Muscle layer of duodenum (tissue), 2 donors: Measurements from ENCODE around the gene UBXN11.

ENCODE experiments used
- H3K27ac ChIP-seq: one replicate; pipeline ENCODE4 v1.7.0; 2013; ENCODE audit warnings: mild to moderate bottlenecking, low read length
- H3K27me3 ChIP-seq: one replicate; pipeline ENCODE4 v1.7.0; 2013; ENCODE audit warnings: low read depth, mild to moderate bottlenecking, control low read depth, low read length
- H3K36me3 ChIP-seq, 2 donors: one replicate each; pipeline ENCODE4 v1.7.0; 2013; ENCODE audit warnings: low read length in 2 of 2, control low read depth in 1 of 2, mild to moderate bottlenecking in 1 of 2; ENCODE audit not compliant: insufficient read depth in 2 of 2, control insufficient read depth in 1 of 2
- H3K4me1 ChIP-seq, 2 donors: one replicate each; pipeline ENCODE4 v1.7.0; 2013; ENCODE audit warnings: low read length in 2 of 2, mild to moderate bottlenecking in 2 of 2, control low read depth in 1 of 2, moderate library complexity in 1 of 2; ENCODE audit not compliant: insufficient read depth in 2 of 2, control insufficient read depth in 1 of 2
- H3K4me3 ChIP-seq, 2 donors: one replicate each; pipeline ENCODE4 v1.7.0; 2013; ENCODE audit warnings: low read length in 2 of 2, low read depth in 1 of 2, mild to moderate bottlenecking in 1 of 2
- H3K9me3 ChIP-seq, 2 donors: one replicate each; pipeline ENCODE4 v1.7.0; 2013; ENCODE audit warnings: low read length in 2 of 2, control low read depth in 1 of 2, mild to moderate bottlenecking in 1 of 2; ENCODE audit not compliant: control insufficient read depth in 1 of 2
- donor health status: healthy.

UBXN11 gene

DNA sequence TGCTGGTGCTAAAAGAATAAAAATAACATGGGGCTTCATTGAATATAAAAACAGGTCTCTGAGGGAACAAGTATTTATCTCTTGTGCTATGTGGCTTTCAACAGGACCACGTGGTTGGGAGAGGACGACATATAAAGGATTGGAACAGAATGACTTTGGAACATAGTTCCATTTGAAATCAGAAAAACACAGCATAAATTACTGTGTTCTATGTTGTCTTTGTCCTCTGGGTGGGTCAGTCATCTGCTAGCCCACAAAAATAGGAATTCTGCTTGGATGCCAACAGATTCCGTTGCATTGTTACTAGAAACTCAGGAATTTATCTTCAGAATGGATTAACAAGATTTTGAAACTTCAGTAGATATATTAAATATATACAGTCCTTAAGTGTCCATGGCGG is 66.5 kb downstream of the UBXN11 start:
- Histone ChIP-seq H3K36me3 (no peaks in the 10 kb centered on the region), H3K27ac (no peak overlapping the region), H3K4me3 (no peak overlapping the region), H3K27me3 (no peaks in the 10 kb centered on the region), H3K4me1 (peaks cover 0 to 4% of the 10 kb centered on the region in 2 donors), H3K9me3 (no peaks in the 10 kb centered on the region)

DNA sequence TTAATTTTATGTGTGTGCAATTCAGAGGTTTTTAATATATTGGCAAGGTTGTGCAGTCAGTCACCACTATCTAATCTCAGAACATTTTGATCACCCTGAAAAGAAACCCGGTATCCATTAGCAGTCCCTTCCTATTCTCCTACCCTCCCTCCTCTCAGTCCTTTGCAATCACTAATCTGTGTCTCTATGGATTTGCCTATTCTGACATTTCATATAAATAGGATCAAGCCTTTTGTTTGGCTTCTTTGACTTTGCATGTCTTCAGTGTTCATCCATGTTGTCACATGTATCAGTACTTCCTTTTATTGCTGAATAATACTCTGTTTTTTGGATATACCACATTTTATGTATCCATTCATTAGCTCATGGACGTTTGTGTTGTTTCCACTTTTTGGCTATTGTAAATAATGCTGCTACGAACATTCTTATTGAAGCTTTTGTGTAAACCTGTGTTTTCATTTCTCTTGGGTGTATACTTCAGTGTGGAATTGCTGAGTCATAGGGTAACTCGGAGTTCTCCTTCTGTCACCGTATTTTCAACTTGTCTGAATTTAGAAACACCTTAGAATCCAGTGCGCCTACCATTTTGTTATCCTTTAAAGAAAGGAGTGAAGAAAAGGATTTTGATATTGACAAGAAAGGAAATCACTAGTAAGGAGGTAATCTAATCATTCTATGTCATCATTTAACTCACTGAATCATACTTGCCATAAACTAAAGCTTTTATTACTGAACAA is 69.0 kb downstream of the UBXN11 start:
- Histone ChIP-seq H3K4me3 (no peak overlapping the region), H3K27ac (no peak overlapping the region)

DNA sequence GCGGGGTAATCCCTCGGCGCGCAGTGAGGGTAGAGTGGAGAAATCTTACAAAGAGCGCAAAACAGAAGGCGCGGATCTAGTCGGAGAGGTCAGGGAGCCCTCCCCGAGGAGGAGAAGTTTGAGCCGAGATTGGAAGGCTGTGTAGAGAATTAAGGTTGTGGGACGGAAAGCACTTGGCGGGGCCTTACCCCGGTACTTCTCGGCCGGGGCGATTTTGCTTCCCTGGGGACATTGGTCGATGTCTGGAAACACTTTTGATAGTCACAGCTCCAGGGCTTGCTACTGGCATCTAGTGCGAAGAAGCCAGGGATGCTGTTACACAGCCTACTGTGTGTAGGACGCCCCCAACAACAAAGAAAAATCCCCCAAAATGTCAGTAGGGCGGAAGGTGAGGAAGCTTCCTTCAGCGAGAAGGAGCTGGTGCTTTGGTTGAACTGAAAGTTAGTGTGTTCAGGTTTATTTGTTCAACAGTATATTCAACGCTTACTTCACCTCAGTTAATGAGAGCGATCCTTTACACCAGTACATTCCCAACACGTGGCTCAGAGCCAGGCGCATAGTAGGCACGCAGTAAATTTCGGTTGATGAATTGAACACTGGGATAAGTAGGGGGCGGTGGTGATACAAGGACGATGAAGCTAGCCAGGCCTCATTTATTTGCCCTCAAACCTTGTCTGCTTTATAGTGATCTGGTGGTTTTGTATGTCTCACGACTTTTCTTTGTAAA is 71.6 kb downstream of the UBXN11 start:
- Histone ChIP-seq H3K4me3 (peak overlapping the region; percentile 79 to 89), H3K27ac (peak overlapping the region; percentile 93), H3K36me3 (no peaks in the 10 kb centered on the region), H3K9me3 (no peaks in the 10 kb centered on the region), H3K4me1 (peaks cover 4 to 5% of the 10 kb centered on the region in 2 donors), H3K27me3 (no peaks in the 10 kb centered on the region)

More for the DNA sequence above, 69.0 kb downstream of the UBXN11 start:
- H3K4me1 ChIP-seq, result peaks cover 4 to 5% of the 10 kb centered on the region in 2 donors
- H3K36me3 ChIP-seq, result no peaks in the 10 kb centered on the region
- H3K27me3 ChIP-seq, result no peaks in the 10 kb centered on the region
- H3K9me3 ChIP-seq, result no peaks in the 10 kb centered on the region

DNA sequence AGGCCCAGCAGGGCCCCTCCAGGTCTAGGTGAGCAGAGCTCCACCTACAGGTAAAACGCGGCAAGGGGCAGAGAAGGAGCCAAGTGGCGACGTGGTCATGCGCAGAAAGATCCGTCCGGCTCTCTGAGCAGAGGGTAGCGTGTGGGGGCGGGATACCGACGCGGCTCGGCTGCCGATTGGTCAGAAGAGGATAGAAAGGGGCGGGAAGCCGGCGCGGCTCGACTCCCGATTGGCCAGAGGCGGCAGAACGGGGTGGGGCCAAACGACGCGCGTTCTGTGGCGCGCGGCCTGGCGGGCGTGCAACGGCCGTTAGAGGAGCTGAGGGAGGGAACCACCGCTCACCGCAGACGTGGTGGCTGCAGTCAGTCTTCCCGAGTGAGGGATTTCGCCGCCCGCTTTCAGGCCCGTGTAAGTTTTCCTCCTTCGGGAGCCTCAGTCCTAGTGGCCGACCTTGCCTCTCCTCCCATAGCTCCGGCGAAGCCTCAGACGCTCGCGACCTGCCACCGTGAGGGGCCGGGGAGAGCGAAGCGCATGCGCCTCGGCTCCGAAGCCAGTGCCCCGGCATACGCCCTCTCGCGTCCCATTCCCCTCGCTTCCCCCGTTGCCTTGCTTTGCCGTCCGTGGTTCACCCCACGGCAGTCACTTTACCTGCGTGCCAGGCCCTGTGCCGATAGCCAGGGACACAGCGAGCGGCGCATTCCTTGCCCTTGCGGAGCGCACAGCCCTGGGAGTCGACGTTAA is 72.4 kb downstream of the UBXN11 start, which contains the start of gene CEP85:
Gene CEP85 (plus strand): TSS at position 298 of the 741 bp plus-strand sequence. CDS start 5,584 bp downstream, outside the sequence.
- peaks cover 4 to 5% of the 10 kb centered on the region in 2 donors for H3K4me1 ChIP-seq
- H3K4me3 ChIP-seq, result peak within 1 kb of the TSS; percentile 79 to 89
- H3K36me3 ChIP-seq, result no peaks in the 10 kb centered on the region

More for the DNA sequence above, 72.4 kb downstream of the UBXN11 start, which contains the start of gene CEP85:
- Histone ChIP-seq H3K27ac (peak within 1 kb of the TSS; percentile 93), H3K27me3 (no peaks in the 10 kb centered on the region), H3K9me3 (no peaks in the 10 kb centered on the region)
